Fibroblast of skin of left biceps (primary cell): ENCODE data around the gene OLFM1.
"Not testable (repeated sequence)": the region's sequence is repeated elsewhere in the genome, so short reads cannot be mapped to it uniquely, and the experiment has no call there.

ENCODE experiments used
- DNase-seq, 2 experiments: peaks; one replicate each; pipeline ENCODE4 v3.0.0-alpha.2; 2013; ENCODE audit warnings: low read depth in 2 of 2

Gene OLFM1

DNA sequence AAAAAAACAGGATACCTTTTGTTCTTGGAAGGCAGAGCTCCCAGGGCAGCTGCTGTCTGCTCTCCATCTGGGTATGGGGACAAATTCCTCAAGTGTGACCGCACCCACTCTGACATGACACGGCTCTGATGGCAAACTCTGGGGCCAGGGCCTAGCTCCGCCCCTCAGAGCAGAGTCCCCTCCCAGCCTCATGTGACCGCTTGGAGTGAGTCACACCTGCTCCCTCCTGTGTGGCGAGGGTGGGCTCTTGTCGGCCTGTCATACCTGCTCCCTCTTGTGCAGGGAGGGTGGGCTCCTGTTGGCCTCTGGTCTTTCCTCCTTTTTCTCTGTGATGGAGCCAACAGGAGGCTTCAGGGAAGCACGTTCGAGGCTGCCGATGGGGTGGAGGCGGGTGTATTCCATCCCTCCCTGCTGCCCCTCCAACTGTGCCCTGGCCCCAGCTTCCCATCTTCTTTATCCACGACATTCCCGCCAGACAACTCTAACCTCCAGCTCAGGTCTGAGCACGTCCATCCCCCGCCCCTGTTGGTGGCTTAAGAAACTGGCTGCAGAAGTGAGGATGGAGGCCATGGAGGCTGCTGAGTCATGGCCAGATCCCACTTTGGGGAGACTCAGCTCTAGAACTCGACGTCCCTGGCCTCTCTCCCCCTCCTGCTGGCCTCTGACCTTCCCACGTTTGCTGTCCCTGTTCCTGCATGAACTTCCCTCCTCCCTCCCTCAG lies 65.3 kb downstream of the OLFM1 start:
- DNase-seq = no peak

DNA sequence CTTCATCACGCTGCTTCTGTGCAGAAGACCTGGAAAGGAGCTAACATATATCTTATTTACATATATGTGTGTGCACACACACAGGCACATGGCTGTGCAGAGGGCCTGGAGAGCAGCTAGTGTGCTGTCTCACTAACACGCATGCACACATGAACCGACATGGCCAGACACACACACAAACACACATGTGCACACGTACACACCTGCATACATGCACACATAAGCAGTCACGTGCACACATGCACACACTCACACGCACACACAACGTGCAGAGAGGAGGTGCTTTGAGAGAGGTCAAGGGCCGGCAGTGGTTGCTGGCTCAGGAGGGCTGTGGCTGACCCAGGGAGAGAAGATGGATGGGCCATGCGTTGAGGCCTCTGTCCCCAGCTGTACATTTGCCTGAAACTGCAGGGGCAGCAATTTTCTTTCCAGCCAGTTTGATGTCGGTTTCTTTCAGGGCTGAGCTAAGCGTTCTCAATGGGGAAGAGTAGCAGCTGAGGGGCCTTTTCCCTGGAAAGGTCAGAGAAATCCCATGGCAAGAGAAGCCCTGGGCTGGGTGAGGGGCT lies 66.7 kb downstream of the OLFM1 start:
- DNase-seq = no peak

DNA sequence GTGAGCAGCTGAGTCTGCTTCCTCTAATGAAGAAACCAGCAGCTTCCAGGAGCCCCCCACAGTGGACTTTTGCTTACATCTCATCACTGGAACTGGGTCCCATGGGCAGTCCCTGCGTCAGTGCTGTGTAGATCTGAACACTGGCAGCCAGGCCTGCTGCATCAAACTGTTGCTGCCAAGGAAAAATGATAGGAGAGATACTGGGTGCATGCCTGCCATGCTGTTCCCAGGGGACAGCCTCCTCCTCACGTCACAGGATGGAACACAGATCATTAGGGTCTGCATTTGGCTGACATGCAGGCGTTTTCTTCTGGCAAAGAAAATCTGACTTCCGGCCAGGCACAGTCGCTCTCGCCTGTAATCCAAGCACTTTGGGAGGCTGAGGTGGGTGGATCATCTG lies 67.9 kb downstream of the OLFM1 start:
- no peak for DNase-seq

DNA sequence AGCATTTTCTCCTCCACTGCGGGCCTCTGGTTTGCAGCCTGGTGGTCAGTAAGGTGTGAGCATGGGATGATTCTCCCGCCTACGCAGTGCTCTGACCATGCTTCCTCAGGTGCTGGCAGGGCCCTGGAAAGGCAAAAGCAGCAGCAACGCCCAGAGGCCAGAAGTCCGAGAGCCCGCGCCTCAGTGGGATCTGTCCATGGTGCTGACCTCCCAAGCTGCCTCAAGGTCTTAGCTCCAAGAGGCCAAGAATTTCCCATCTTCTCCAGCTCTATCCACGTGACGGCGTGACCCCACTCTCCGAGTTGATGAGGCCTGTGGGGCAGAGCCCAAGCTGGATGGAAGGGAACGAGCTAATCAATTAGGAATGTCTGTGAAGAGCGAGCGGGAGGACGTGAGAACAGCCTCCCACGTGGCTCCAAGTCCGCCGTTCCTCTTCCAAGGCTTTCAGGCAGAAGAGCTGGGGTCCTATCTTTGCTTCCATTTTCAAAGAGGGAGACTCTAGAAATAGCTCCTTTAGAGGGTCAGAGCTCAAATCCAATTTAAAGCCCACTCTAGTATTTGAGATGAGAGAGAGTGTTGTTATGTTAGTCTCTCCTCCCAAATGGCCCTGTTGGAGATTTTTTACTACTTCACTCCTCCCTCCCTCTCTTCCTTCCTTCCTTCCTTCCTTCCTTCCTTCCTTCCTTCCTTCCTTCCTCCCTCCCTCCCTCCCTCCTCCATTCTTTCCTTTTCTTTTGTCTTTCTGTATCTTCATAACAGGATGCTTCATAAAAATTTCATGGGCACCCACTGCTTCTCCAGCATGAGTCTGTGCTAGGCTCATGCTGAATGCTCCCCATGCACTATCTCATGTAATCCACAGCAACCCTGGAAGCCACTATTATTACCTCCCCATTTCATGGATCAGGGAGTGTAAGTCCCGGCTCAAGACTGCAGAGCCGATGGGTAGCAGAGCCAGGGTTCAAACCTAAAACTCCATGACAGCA lies 69.3 kb downstream of the OLFM1 start:
- DNase-seq = no peak

DNA sequence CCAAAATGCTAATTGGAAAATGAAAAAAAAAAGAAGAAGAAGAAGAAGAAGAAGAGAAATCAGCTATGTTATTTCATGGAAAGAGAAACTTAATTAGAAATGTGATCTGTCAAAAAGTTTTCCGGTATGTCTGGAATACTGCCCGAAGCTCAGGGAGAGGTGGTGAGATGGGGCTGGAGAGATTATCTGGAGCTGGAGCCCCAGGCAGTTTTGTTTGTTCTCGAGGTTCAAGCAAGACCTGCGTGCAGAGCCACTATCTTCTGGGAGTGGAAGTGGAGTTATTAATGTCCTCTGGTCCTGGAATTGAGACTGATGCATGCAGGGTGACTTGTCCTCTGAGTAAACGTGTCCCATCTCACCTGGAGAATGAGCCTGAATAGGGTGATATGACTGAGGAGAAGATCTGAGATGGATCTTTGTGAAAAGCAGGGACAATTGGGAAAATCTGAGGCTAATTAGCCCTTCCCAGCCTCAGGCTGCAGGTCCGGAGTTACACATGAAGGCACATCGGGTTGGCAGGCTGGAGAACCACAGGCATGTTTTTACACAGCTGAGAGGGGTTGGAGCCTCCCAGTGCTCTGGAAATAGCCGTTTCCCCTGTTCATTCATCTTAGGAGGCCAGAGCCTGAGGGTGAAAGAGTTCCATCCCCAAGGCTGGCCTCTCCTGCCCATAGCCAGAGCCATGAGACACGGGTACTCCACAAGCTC lies 70.5 kb downstream of the OLFM1 start:
- no peak for DNase-seq

DNA sequence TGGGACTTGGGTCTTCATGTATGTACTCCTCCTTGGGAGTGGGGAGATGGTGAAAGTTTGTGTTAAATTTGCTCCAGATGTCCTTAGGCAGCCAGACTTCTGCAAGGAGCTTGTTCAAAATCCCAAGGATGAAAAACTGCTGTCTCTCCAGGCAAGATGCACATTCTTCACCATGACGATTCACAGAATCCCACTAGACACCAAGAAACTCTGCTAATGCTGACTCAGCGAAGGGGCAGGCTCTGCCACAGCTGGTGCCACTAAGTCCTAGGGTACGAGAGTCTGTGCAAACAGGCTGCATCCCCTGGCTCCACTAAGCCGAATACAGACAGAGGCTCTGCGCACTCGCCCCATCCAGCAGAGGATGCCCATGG lies 71.1 kb downstream of the OLFM1 start:
- no peak for DNase-seq

DNA sequence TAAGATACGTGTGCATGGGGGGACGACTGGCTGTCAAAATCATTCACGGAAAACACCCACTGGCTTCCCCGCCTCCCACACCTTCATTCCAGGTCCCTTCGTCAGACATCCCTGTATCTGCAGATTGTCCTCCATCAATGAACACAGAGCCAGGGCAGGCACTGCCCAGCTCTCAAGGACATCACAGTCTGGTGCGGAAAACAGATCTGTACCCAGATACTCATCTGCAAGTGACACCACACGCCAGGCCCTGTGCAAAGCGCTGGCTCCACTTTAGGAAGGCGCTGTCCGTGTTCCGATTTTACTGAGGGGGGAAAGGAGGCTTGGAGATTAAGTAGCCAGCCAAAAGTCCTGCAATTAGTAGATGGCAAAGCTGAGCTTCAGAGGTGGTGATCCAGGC lies 72.3 kb downstream of the OLFM1 start:
- no peak for DNase-seq

DNA sequence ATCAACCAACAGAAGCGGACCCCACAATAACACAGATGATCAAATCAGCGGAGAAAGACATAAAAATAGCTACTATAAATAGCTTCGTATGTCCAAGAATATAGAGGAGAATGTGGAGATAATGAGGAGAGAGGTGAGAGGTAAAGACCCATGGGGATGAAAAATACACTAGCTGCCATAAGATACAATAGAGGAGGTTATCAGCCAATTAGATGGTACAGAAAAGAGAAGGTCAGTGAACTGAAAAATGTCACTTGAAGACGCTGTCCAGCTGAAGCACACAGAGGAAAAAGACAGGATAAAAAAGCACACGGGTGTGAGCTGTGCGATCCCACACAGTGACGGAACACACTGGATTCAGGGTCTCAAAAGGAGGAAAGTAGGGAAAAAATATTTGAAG lies 73.4 kb downstream of the OLFM1 start:
- no peak for DNase-seq

DNA sequence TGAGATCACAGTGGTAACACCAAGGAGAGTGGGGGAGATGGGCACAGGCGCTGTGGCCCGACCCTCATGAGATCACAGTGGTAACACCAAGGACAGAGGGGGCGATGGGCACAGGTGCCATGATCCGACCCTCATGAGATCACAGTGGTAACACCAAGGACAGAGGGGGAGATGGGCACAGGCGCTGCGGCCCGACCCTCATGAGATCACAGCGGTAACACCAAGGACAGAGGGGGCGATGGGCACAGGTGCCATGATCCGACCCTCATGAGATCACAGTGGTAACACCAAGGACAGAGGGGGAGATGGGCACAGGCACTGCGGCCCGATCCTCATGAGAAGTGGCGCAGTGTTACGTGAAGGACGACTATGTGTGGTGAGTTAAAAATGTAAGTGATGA lies 75.1 kb downstream of the OLFM1 start:
- not testable (repeated sequence) for DNase-seq

DNA sequence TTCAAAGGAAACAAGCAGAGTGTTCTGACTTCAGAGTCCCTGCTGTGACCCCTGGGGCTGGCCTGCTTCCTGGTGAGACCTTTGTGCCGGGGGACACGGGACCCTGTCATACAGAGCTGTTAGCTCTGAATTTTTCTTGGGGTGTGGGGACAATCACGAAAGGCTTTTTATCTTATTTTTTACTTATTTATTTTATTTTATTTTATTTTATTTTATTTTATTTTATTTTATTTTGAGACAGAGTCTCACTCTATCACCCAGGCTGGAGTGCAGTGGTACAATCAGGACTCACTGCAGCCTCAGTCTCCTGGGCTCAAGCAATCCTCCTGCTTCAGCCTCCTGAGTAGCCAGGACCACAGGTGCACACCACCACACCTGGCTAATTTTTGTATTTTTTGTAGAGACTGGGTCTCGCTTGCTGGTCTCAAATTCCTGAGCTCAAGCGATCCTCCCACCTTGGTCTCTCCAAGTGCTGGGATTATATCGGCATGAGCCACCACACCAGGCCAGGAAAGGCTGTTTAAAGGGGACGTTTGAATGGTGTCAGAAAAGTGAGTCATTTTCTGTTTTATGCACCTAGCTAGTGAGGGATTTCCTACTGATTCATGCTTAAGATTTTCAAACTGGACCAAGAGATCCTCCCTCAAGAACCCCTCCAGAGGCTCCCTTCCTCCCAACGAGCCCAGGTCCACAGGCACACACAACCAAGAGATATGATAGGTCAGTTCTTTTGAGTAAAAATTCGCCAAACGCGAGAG lies 75.7 kb downstream of the OLFM1 start:
- no peak for DNase-seq

DNA sequence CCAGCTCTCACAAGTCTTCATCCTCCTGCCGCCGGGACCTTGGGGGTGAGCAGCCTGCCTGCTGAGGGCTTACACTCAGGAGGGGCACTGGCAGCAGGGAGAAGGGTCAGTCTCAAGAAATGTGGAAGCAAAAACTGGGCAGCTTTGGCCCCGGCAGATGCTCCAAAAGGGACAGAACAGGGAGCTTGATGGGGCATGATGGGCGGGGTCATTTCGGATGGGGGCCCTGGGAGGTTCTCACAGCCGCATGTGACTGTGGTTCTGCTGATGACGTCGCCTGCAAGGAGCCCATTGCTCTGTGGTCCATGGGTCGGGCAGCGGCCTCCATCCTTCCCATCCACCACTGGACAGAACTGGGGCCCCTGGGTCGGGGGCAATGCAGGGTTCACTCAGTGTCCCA lies 76.6 kb downstream of the OLFM1 start:
- DNase-seq = no peak

DNA sequence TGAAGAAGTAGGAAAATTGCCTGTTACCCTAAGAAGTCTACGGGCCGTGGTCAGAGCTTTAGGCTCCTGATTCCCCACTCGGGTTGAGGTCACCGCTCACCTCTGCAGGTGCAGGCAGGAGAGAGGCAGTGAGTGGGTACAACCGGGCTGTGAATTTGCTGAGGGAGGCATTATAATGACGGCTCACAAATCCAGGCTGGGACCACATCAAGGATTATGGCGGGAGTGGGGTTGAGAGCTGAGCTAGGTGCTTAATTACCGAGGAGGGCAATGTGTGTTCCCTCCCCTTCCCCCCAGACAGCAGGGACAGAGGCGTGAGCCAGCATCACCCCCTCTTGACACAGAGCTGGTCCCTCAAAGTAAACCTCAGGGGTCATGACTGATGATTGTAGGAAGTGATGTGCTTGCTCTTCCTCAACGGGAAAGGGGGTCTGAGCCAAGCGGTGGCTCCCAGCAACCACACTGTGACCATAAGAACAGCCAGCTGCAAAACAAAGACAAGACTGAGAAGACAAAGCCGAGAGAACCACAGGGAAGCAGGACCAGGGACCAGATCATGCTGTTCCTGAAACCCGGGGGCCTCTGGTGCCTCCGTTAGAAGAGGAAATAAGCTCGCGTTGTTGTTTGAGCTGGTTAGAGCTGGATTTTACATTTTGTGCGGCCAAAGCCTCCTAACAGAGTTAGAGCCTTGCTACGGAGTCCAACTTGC lies 77.7 kb downstream of the OLFM1 start:
- DNase-seq = no peak

DNA sequence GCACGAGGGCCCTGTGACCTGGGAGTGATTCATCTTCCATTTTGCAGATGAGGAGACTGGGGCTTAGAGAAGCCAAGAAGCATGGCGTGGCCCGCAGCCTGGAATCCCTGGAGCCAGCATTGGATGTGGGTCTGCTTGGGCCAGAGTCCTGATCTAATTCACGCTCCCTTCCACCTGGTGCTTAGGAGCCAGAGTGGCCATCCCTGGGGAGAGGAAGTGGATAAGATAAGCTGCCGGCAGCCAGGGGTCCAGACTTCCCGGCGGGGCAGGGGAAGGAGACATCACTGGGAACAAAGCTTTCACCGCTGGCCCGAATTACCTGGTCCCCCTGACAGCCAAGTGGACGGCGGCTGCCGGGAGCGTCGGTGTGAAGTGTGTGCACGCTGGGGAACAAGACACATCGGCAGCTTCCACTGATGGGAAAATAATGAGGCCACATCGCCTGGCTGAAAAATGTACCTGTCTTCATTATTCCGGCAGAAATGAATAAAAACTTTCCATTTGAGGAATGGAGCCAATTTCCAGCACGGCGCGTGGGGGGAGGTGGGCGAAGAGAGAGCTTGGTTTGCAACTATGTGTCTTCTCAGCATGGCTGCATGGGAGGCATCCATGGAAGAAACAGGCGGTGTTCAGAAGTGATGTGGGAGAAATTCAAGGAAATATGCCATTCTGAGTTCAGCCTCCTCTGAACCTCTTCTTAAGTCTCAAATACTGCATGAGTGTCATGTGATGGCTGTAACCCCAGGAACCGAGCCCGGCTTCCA lies 78.5 kb downstream of the OLFM1 start:
- DNase-seq = no peak

DNA sequence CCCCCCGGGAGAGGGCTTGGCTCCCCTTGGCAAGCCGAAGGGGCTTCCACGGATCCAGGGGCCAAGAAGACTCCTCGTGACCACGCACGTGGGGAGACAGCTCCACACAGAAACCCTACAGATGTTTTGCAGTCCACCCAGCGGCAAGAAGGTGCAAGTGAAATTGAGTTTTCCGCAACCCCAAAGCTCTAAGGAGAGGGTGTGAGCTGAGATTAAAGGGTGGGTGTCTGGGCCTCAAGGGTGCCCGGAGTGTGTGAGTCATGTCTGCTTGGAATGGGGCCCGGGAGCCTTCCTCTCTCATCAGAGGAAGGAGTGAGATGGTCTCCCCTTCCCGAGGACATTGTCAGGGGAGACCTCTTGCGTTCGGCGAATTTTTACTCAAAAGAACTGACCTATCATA lies 79.1 kb downstream of the OLFM1 start:
- no peak for DNase-seq

DNA sequence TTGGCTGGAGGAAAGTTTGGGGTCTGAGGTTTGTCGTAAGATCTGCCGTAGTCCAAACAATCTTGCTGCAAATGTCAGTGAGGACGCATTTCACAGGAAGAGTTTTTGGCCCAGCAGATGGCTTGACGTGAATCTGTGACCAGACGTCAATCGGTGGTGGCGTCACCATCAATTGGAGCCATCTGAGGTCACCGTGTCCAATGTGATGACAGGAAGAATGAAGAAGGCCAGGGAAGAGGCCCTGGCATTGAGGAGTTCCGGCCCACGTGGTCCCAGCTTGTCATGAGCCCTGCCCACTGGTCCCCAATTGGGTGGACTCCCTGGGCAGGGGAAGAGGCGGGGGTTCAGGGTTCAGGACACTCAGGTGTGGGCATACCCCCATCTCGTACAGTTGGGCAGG lies 79.9 kb downstream of the OLFM1 start:
- DNase-seq = no peak

DNA sequence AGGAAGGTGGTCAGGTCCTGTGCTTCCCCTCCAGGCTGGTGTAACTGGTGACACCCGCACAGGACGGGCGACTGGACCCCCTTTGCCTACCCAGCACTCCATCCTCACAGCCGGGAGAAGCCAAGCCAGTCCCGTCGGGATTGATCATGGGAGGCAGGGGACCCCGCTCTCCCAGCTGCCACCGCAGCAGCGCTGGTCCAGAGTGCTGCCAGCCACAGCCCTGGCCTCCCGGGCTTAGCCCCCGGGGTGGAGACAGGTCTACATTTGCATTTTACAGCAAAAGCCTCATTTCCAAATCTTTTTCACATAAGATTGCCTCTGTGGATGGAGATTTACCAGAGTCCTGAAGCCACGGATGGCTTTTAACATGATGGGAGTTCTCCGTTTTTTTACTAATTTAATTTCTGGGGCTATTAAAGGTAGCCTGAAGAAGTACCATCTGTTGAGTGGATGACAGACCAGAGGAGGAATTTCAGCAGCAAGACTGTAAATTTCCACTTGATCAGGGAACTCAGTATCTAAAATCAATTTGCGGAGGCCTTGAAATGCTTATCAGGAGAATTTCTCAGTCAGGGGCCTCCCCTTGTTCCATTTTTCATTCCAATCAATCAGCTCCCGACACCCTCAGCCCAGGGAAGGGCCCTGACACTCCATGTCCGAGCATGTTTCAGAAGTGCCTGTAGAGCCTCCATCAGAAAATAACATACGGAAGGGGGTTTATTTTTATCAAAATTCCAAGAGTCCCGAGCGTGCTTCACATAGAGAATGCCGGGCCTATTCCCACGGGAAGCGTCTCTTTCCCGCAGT lies 80.6 kb downstream of the OLFM1 start:
- no peak for DNase-seq

DNA sequence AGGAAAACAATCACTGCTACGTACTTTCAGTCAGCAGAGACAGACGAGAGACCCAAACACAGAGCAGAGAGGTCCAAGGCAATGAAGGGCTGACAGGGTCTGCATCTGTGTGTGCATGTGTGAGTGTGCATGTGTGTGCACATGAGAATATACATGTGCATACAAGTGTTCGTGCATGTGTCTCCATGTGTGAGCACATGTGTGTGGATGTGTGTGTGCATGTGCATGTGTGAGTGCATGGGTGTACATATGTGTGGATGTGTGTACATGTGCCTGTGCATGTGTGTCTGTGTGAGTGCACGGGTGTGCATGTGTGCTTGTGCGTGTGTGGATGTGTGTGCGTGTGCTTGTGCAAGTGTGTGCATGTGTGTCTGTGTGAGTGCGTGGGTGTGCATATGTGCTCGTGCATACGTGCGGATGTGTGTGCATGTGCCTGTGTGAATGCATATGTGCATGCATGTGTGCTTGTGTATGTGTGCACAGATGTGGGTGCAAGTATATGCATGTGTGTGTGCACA lies 82.3 kb downstream of the OLFM1 start:
- DNase-seq = no peak

DNA sequence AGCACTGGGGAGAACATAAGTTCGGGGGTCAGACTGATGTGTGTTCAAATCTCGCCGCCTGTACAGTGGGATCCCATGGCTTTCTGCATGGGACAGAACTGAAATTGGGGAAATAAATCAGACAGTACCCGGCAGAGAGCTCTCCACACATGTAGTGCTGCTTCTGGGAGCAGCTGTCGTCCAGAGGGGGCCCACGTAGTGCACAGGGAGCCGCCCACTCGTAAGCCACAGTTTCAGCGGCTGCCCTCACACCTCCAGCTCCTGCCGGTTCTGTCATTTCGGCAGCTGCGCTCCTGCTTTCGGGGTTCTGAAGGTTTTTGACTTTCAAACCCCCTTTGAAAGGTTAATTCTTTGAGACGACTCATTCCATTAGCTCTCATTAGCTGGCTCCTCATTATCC lies 83.1 kb downstream of the OLFM1 start:
- DNase-seq = no peak
